Kidney tubule cell (primary cell): ENCODE data around the gene DYNLT2.
A peak's percentile ranks its signal among the peaks of the same experiment; 100 is the strongest.

Experiments
- DNase-seq: peaks from one replicate; pipeline ENCODE4 v3.0.0-alpha.2; 2018; ENCODE audit warnings: low spot score

Gene DYNLT2, protein sequence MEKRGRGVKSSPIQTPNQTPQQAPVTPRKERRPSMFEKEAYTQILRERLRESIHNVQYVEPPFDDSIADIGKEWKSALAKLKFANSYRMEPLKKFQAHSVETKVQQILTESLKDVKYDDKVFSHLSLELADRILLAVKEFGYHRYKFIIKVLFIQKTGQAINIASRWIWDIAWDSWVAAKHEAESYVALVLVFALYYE

DNA sequence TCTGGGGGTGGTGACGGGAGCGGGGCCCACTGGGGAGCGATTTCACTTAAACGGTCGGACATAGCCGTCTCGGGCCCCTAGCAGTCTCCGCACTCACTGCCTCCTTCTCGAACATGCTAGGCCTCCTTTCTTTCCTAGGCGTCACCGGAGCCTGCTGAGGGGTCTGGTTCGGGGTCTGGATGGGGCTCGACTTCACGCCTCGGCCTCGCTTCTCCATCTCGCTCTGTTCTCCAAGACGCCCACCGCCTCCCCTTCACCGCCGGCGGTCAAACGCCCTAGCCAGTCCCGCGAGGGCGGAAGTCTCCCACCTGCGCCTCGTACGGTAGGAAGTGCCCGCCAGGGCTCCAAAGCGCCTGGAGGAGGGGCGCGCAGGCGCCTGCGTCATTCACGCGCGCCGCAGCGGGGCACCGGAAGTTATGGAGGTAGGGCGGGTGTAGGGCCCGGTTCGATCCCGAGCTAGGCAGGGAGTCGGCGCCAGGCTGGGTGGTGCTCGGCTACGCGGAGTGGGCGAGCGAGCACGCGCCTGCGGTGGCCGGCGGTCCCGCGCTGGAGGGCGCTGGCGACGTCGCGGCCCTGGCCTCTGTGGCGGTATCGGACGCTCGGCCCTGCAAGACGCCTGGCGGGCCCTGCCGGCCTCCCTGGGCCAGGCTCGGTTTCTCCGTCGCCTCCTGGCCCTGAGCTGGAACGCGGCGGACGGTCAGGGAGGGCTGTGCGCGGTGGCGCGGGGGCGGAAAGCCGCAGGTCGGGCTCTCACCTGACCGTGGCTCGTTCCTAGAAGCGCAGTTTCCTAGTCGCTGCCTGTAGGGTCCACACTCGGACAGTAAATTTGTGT is at the start of gene DYNLT2, which contains the start of gene ERMARD:
TSS of gene DYNLT2 (minus strand) at position 331 of the 832 bp plus-strand sequence. CDS start at position 217, 114 bp downstream.
TSS of gene ERMARD (plus strand) at position 381 of the 832 bp plus-strand sequence. CDS start at position 417, 36 bp downstream.
- peak; percentile 96 for DNase-seq

DNA sequence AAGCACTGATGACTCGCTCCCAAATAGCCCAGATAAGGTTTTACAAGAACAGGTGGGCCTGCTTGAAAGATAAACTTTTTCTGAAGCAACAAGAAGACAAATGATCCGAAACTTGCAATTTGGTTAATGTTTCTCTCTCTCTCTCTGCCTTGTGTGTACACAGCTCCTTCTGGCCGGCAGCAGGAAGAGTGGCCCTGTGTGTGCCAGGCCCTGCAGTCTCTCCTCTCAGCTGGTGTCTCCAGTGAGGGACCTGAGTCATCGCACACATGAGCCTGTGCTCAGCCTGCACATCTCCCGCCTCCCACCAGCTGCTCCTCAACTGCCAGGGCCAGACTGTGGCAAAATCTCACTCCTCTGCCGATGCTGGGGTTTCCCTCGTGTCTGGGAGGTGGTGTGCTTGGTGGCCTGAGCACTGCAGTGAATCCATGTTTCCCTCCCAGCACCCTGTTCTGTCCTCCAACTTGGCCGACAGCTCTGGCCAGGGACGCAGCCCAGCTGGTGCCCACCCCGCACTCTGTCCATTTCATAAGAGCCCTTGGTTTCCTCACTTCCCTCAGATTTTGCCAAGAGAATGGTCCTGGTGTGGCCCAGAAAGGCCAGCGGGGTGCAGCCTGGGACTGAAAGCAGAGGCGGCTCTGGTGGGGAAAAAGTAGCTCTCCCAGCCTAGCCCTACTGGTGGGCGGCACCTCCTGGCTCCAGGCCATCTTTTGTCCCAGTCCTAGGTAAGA is 49.5 kb upstream of the DYNLT2 start:
- peak; percentile 88 for DNase-seq

DNA sequence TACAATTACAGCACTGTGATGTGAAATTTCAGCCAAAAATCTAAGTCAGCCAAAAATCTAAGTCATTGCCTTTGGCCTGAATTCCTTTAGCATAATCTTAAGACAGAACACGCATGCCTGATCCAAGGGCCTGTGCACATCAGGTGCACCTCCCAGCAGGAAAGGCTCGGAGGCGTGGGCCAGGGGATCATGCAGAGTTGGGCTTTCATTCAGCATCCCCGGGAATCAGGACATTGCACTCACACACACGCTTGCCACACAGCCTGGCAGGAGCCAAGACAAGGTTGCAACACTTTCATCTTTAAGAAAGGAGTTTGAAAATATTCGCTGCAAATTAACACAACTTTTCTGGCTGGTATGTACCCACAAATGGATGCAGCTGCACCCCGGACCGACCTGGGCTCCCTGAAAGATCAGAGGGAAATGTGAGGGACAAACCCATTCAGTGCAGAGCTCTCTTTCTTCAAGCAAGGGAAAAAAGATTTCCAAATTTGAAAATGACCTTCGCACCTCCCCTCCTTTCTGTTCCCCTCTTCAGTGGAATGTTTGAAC is 48.8 kb upstream of the DYNLT2 start:
- DNase-seq, result no peak

DNA sequence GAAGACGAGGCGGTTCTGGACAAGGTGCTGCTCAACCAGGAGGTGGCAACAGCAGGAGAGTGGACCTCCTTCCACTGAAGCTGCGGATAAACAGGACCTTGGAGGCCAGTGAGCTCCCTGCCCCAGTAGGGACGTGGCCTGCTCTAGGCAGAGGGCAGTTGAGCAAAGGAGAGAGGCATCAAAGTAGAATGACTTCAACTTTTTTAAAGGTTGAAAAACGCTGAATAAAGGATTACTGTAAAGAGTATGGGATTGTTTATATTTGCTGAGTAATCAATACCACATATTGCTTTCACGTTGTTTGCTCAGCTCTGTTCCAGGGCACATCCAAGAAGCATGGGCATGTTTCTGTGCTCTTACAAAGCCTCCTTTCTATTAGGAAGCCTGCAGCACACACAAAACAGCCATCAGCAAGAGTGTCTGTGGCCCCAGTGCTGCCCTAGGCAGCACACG is 48.1 kb upstream of the DYNLT2 start:
- no peak for DNase-seq

DNA sequence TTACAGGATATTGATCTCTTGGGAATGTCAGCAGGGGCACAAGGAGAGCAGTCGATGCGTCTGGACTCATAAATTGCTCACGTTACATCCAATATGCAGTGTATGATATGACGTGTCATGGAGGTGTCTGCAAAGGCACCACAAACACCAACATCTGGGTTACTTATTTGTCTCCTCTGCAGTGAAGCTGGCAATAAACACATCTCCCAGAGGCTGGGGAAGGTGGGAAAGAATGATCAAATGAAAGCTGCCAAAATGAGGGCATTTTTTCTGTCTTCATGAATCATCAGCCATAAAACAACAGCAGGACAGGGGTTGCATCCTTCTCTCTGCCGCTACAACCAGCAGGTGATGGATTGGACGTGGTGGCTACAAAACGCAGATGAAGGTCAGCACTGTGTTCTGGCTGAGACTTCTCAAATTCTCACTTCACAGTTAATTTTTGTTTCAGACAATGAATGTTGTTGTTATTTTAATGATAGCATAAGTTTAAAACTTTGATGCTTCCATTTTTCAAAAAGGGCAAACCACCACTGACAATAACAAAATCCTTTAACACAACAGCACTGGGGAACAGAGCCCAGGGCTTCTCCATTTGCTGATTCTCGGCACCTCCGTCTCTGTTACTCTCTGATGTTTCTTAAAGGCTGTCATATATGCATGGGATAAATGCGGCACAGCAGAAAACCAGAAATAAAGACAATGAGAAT is 47.5 kb upstream of the DYNLT2 start:
- DNase-seq, result no peak

DNA sequence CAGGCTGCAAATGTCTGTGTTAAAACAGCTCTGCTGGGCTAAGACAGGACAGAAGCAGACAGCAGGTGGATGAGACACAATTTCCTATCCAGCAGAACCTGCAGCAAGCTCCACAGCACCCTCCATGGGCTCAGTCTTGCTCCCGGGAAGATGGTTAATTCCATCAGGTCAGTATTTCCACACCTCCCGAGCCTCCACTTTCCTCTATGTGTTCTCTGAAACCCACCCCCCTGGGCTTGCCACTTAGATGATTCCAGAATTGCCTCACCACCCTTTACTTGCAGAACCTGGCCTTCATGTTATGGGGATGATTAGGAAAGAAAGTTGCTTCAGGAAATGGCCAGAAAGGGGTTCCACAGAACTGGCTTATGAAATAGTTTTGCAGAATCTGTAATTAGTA is 43.8 kb upstream of the DYNLT2 start:
- DNase-seq, result no peak

DNA sequence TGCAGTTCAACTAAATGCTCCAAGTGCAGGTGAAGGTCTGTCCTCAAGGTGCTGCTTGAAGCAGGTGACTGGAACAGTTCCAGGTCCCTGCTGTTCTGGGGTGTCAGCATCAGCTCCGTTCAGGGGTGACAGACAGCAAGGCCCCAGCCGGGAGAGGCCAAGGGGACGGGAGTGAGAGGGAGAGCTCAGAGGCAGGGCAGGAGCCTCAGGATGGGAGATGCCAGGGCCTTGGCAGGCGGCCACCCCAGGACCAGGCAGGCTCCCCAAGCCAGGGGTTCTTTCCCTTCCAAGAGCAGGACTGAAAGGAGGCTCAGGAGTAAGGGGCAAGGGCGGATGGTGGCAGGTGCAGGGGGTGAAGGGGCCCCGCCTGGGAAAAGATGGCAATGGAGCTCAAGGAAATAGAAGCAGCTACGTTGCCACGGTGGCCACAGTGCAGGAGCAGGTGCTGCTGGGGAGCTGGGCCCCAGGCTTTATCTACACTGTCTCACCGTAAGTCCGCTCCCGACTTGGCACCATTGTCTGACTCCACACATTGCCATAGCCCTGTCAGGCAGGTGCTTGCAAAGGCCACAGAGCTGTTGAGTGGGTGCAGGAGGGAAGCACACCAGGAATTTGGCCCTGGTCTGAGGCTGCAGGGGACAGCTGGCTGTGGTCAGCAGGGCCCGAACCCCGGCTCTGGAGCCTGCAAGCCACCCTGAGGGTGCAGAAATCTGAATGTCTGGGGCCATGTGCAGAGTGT is 43.1 kb upstream of the DYNLT2 start:
- no peak for DNase-seq

DNA sequence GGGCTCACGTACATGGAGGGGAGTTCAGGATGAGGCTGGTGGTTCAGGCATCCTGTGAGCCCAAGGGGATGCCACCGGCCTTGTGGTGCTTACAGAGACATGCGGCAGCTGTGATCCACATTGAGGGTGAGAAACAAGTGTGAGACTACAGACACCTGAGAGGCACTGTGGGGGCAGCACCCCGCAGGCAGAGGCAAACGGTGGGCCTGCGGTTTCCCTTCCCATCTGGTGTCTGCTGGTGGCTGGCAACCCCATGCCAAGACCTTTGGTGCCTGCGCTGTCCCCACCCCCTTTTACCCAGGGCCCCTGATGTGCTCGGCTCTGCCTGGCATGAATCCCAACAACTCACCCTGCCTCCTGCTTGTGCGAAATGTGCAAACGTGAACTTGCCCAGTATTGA is 42.0 kb upstream of the DYNLT2 start:
- no peak for DNase-seq

DNA sequence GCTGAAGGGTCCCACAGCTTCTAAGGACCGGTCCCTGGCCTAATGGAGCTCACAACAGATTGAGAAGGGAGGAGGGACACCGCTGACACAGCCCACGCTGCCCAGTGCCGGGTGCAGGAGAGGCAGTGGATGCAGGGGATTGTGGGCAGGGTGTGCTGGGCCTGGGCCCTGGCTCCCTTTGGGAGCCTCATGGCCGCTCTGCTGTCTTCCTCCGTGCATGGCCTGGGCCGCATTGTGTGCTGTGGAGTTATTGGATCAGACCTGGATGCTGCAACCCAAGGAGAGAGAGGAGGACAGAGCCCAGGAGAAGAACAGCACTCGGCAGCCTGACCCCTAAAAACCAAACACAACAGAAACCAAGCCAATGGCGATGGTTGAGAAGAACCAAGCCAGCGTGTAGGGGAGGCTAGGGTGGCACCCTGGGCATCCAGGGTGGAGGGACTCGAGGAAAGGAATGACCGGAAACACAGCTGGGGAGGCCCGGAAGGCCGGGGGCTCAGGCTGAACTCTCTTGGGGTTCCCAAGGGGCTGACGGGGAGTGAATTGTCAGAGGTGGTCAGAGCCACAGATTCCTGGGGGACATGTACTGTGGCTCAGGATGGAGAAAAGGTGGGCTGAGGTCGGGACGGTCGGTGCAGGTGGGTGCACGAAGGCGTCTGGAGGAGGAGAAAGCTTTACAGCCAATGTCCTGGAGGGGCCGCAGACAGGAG is 41.1 kb upstream of the DYNLT2 start:
- DNase-seq, result no peak

DNA sequence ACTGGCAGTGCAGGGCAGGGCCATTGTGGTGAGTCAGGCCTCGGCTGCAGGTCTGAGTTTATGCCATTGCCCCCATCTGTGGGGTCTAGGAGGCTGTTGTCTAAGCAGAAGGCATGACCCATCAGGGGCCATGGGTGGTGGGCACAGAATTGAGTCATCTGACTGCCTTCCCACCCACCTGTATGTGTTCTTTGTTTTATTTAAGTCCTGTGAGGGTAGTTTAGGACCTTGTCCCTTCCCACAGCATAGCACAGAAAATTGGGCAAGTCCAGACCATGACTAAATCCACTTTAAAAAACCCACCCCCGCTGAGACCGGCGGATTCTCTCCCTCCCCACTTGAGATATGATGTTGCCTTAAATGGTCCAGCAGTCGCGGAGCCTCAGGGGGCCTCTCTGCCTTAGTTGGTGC is 40.4 kb upstream of the DYNLT2 start:
- DNase-seq, result no peak

DNA sequence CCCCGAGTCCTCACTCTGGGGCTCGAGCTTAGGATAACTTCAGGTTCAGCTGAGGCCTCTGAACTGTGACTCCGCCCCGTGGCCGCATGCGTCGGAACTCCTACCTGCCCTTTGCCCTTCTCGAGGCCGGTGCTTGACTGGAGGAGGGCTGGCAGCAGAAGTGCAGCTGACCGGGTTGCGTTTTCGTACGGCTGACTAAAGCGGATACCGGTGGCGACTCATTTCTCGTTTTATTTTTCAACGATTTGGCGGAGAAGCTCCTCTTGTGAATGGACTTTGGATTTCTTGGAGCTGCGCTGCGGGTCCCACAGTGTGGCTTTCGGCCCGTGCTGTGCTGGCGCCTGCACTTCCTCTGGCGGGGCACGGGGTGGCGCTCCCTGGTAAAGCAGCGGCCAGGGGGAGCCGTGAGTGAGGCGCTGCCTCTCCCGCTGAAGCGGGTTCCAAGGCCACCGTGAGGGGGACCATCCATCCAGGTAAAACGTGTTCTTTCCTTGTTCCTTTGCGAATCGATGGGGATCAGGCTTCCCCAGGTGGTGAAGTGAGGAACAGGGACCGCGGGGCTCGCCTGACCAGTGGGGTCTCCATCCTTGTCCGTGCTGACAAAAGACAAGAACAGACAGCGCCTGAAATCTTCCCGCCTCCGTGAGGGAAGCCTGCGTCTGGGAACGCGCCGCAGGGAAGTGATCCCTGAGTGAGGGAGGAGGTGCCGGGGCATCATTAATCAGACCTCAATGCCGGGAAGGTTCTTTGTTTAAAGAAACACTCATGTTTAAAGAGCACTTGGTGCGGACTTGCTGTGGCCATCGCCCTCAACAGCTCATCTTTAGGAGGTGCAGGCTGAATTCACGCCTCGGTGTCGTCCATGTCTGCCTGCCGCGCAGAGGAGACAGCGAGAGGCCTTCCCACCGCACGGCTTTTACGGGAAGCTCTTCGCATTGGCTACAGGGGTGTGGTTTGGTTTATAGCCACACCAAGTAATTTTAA is 38.9 kb upstream of the DYNLT2 start:
- peak; percentile 76 for DNase-seq

DNA sequence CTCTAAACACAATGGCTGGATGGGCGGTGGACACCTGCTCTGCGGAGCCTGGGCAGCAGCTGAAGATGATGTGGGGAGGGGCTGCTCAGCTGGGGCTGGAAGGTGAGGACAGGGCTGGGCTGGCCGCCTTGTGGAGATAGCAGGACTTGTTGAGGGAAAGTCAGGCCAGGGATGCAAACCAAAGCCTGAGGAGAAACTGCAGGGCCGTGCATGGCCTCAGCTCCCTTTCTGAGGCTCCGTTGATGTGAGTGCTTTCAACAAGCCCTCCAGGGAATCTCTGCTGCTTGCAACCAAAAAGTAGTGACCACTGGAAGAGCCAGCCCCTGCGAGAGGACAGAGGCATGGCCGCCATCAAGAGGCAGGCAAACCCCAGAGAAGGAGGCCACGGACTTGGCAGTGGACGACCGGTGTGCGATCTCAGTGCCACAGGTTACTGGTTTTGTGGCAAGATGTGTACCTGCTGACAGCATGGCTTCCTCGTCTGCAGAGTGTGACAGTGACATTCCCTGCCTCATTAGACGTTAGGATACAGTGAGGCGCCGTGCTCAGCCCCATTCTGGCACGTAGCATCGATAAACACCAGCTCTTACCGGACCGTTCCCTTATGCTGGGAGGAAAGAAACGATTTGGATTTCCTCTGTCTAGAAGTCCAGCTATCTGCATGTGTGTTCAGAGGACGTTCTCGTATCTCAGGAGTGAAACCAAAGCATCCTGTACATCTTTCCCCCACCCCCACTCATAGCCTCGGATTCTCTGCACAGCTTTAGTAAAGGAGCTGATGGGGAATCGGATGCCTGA is 38.0 kb upstream of the DYNLT2 start:
- DNase-seq, result no peak

DNA sequence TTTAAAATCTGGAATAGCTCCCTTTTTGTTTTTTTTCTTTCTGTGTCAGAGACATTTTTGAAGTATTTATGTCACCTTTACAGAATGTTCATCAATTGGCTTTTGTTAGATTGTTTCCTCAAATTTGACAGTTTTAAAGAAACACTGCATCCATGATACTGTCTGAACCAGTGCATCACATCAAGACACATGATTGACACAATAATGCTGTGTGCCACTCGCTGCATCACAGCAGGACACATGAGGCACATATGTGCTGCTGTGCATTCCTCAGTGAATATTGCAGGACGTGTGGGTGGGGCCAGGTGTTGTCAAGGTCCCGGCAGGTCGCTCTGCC is 37.4 kb upstream of the DYNLT2 start:
- no peak for DNase-seq

DNA sequence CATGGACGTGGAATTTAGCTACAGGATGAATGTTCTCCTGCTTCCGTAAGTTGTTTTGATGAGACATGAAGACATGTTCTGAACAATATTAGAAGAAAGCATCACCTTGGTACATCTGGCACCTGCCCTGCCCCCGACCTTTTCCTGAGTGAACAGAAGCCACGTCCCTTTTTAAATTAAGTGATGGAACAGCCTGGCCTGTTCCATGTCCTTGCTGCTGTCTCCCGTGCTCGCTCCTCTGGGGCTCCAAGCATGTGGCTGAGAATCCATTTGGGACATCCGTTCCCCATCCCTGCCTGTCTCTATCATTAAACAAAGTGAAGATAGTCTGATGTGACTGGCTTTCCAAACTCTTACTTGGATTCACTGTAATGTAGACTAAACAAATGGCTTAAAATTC is 36.4 kb upstream of the DYNLT2 start:
- no peak for DNase-seq

DNA sequence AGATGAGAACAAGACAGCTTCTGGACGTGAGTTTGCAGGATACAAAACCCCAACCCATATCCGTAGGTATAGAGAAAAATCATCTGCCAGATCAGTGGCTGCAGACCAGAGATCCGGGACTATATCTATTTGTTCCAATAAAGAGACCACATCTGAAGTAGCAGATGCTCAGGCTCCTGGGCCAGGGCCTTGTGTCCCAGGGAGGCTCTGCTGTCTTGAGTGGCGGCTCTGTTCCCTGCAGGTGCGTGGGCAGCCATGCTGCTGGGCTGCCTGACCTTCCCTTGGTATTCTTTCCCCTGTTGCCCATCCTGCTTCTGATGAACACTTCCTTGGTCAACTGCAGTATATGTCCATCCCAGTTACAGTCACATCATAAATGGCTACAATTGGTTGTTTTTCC is 35.0 kb upstream of the DYNLT2 start:
- DNase-seq, result no peak

DNA sequence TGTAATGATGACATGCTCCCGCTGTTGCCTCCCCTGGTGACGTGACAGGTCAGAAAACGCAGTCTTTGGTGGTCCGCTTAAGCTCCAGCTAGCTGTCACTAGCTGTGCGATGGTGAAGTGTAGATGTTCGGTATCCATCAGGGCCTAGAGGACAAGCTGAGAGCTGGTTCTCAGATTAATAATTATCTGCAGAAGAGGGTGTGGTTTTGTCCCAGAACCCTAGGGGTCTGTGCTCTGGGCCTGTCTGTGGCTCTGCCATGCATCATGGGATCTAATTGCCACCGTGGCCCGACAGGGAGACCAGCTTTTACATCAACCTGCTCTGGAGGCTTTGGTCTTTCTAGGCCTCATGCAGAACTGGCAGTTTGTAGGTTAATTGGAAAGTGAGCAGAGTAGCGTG is 34.2 kb upstream of the DYNLT2 start:
- no peak for DNase-seq

DNA sequence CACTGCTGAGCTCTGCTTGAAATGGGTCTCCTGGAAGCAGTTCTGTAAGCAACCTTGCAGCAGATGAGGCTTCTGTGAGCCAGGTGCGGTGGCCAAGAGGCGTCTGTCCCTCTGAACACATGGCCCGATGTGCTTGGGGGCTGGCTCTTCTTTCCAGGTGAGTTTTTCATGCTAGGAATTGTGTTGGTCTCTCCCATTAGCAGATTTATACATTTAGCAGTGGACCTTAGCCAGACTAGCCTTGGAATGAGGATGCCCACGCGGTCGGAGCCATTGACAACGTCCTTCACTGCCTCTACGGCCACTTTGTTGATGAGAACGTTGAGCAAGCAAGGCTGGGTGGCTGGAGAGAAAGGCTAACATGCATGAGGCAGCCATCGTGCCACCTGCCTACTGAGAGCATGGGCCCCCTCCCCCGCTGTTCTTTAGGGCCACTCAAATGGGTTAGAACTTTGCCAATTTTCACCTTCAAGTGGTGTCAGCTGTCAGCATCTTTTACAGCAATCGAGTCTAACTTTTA is 33.5 kb upstream of the DYNLT2 start:
- DNase-seq, result no peak
